ENCODE results near the gene TCTA. TPM values are rescaled to one million over a fixed set of nuclear protein-coding genes. Genes with fewer than 3 reads are reported as not detected.

Gene TCTA
- total and polyA plus RNA-seq, 9 of the 15 experiments (the other 6 are each of a cell fraction or from before 2014, with no cell fraction given), result 4.0 to 15.4 (median 8.2) TPM

- no peak overlapping the region for H3K4me3 ChIP-seq
- in situ Hi-C loops (cut with MboI), result no loop called here
- POLR2A ChIA-PET, result no interaction called here
- peaks cover 14 to 25% of the 10 kb centered on the region in 2 experiments; a peak in 4 of 5 replicates for H3K4me1 ChIP-seq (replicated peaks in 1 of 2; ENCODE audit: control insufficient read depth in 2 of 2, insufficient read depth in 2 of 2, low read length in 2 of 2)
- DNase-seq (ENCODE audit: extremely low read depth in 1 of 4, low spot score in 3 of 4) (peak in 1 of 4 experiments; percentile 2), ATAC-seq (no peak), FAIRE-seq (no peak)
- no peak overlapping the region; a peak in 1 of 4 replicates for H3K9ac ChIP-seq (ENCODE audit: insufficient read depth in 1 of 2, low read depth in 2 of 2, low read length in 2 of 2)
- H3K9me3 ChIP-seq (replicated peaks; ENCODE audit: control insufficient read depth, insufficient read depth, low read depth, low read length), result no peaks in the 10 kb centered on the region
- no peak for TF ChIP-seq KAT7 (CRISPR knock-in tag; IDR thresholded peaks at IDR 0.05; ENCODE audit: borderline replicate concordance)
- no peak for TF ChIP-seq TFE3 (CRISPR knock-in tag; IDR thresholded peaks at IDR 0.05)
- TF ChIP-seq C11orf30 (IDR thresholded peaks at IDR 0.05; ENCODE audit: low read depth), result 0 out of 2 replicates have a peak, but pooled peaks have one; percentile 6
- TF ChIP-seq EHMT2 (IDR thresholded peaks at IDR 0.05), result no peak
- no peak for TF ChIP-seq XRCC3 (IDR thresholded peaks at IDR 0.05)
- TF ChIP-seq DMBX1 (CRISPR knock-in tag; IDR thresholded peaks at IDR 0.05; ENCODE audit: borderline replicate concordance), result no peak
- TF ChIP-seq ZNF140 (CRISPR knock-in tag; IDR thresholded peaks at IDR 0.05), result no peak
- peak; percentile 82 for TF ChIP-seq ZKSCAN1 (IDR thresholded peaks at IDR 0.05; ENCODE audit: low read depth, low read length)
- no peak for TF ChIP-seq ZNF395 (CRISPR knock-in tag; IDR thresholded peaks at IDR 0.05)
- TF ChIP-seq CHAMP1 (IDR thresholded peaks at IDR 0.05), result no peak
- H2AFZ ChIP-seq (ENCODE audit: low read depth, low read length), result no peak overlapping the region
- CTCF ChIA-PET (ENCODE audit: low intra/inter-chr PET ratio), result no interaction called here
- no peak overlapping the region; the same call in 2 of the 3 replicates for H3K27ac ChIP-seq (ENCODE audit: extremely low read depth, low read depth, low read length)
- H3K36me3 ChIP-seq (ENCODE audit: control insufficient read depth, insufficient read depth, low read length), result peaks cover 14% of the 10 kb centered on the region; the same call in 2 of the 3 replicates
- 75% methylated on average over 2 of the region's 2 CpGs for WGBS (ENCODE audit: insufficient coverage, low coverage, missing lambda C conversion rate)
- no peaks in the 10 kb centered on the region for H3K9me1 ChIP-seq (ENCODE audit: control insufficient read depth, insufficient read depth, low read length)
- peaks cover 16% of the 10 kb centered on the region for H3K79me2 ChIP-seq (ENCODE audit: control insufficient read depth, insufficient read depth, low read length)
- no peaks in the 10 kb centered on the region for H4K20me1 ChIP-seq (replicated peaks; ENCODE audit: control insufficient read depth, insufficient read depth, low read length)
- no peak overlapping the region for H3K4me2 ChIP-seq (ENCODE audit: insufficient read depth, low read length)
- H3K27me3 ChIP-seq (ENCODE audit: control insufficient read depth in 2 of 2, insufficient read depth in 2 of 2, low read length in 2 of 2), result no peaks in the 10 kb centered on the region
- intact Hi-C loops (cut with micrococcal nuclease), result no loop called here
- no TSS peak for BruUV-seq (replicated peaks)
Observed at GRCh38 chr3:49416867-49417266, 4.6 kb downstream of the TCTA start.

Data from K562 (cell line).